Fibroblast of lung (primary cell): Measurements from ENCODE around the gene DHX35. TPM values are rescaled to one million over a fixed set of nuclear protein-coding genes. Genes with fewer than 3 reads are reported as not detected.

Experiments used
- DNase-seq, 2 donors: peaks; one replicate each; pipeline versions ENCODE4 v3.0.0 to v3.0.0-alpha.2; 2010; ENCODE audit warnings: low read depth in 2 of 2
- H2AFZ ChIP-seq: 2 replicates; pipeline ENCODE4 v1.5.1; 2012; ENCODE audit warnings: low read length, control low read depth, inconsistent platforms
- H3K27ac ChIP-seq: 2 replicates; pipeline ENCODE4 v1.5.1; 2011; ENCODE audit warnings: low read length, control low read depth; ENCODE audit not compliant: insufficient read depth
- H3K27me3 ChIP-seq: 2 replicates; pipeline ENCODE4 v1.5.1; 2011; ENCODE audit warnings: mild to moderate bottlenecking, low read length; ENCODE audit not compliant: control insufficient read depth, insufficient read depth
- H3K36me3 ChIP-seq: 2 replicates; pipeline ENCODE4 v1.5.1; 2011; ENCODE audit warnings: low read length; ENCODE audit not compliant: control insufficient read depth, insufficient read depth
- H3K4me1 ChIP-seq: 2 replicates; pipeline ENCODE4 v1.5.1; 2011; ENCODE audit warnings: low read length; ENCODE audit not compliant: control insufficient read depth, insufficient read depth; ENCODE audit errors: extremely low read depth
- H3K4me2 ChIP-seq: 2 replicates; pipeline ENCODE4 v1.5.1; 2011; ENCODE audit warnings: low read length, control low read depth; ENCODE audit not compliant: insufficient read depth; ENCODE audit errors: extremely low read depth
- H3K4me3 ChIP-seq, 4 experiments: fragments of 200-600 bp in 1 of 4; sonication (generic) in 1 of 4; replicated peaks in 1 of 4; 2 replicates each; pipeline ENCODE4 v1.5.1; 2011 to 2016; ENCODE audit warnings: low read length in 4 of 4, low read depth in 3 of 4, mild to moderate bottlenecking in 3 of 4, control low read depth in 2 of 4, inconsistent platforms in 1 of 4, mixed read lengths in 1 of 4; ENCODE audit not compliant: insufficient read depth in 1 of 4; ENCODE audit errors: control extremely low read depth in 1 of 4
- H3K79me2 ChIP-seq: 2 replicates; pipeline ENCODE4 v1.5.1; 2012; ENCODE audit warnings: mild to moderate bottlenecking, low read length, inconsistent platforms; ENCODE audit not compliant: control insufficient read depth, insufficient read depth
- H3K9ac ChIP-seq: 2 replicates; pipeline ENCODE4 v1.5.1; 2011; ENCODE audit warnings: mild to moderate bottlenecking, low read length, control low read depth; ENCODE audit not compliant: insufficient read depth
- H3K9me3 ChIP-seq: 2 replicates; pipeline ENCODE4 v1.5.1; 2012; ENCODE audit warnings: low read depth, low read length; ENCODE audit not compliant: control insufficient read depth, insufficient read depth
- H4K20me1 ChIP-seq: 2 replicates; pipeline ENCODE4 v1.5.1; 2011; ENCODE audit warnings: low read length; ENCODE audit not compliant: control insufficient read depth, insufficient read depth; ENCODE audit errors: extremely low read depth
- EZH2 ChIP-seq: IDR thresholded peaks from 2 replicates; pipeline ENCODE4 v1.5.1; 2012; ENCODE audit warnings: low read length, control low read depth, mild to moderate bottlenecking; ENCODE audit errors: missing control alignments
- polyA plus RNA-seq, 2 donors: library from polyadenylated mRNA; depleted of rRNA in 1 of 2; stranded (reverse) in 1 of 2; unstranded in 1 of 2; fragments of >200 nt; gene quantifications; 2 replicates each; pipeline ENCODE4 v1.2.1, GENCODE V29; 2011 to 2012; ENCODE audit warnings: missing spikeins in 1 of 2
- total RNA-seq: library from RNA; depleted of rRNA; stranded (reverse); fragments of >200 nt; gene quantifications from 2 replicates; pipeline ENCODE4 v1.2.1, GENCODE V29; 2014
- TF ChIP-seq, protein P1 (sequence below), 2 donors: IDR thresholded peaks in 1 of 2; conservative IDR thresholded peaks in 1 of 2; 1 replicate in 1 of 2; 2 replicates in 1 of 2; pipeline ENCODE4 v1.5.1; 2011 to 2012; ENCODE audit warnings: low read length in 2 of 2, control low read depth in 1 of 2, inconsistent platforms in 1 of 2, low read depth in 1 of 2, mild to moderate bottlenecking in 1 of 2

The DHX35 gene
- total and polyA plus RNA-seq, 2 donors (not counting 1 experiment from before 2014, with no cell fraction given): 11.4 to 12.1 TPM

DNA sequence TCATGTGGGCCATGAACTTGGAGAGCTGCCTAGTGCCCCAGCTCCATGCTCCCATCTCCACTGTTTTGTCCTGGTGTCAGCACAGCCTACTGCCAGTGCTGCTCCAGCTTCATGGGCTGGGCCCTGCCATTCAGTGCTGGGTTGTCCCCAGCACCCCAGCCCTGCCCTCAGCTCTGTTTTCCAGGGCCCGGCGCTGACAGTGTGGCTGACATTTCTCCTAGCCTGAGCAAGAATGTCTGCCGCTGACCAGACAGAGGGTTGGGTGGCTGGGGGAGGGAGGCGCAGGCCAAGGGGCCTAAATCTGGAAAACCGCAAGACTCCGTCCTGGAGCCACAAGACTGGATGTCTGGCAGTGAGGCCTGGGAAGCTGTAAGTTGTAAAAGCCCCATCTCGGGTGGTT lies 78.9 kb downstream of the DHX35 start:
- H2AFZ ChIP-seq: no peak overlapping the region
- no peak overlapping the region for H3K27ac ChIP-seq
- H3K27me3 ChIP-seq: no peaks in the 10 kb centered on the region
- no peaks in the 10 kb centered on the region for H3K79me2 ChIP-seq
- no peaks in the 10 kb centered on the region for H4K20me1 ChIP-seq
- no peaks in the 10 kb centered on the region for H3K9me3 ChIP-seq
- H3K9ac ChIP-seq: no peak overlapping the region
- no peak for TF ChIP-seq EZH2
- DNase-seq: no peak
- no peak overlapping the region for H3K4me3 ChIP-seq
- peaks cover 2% of the 10 kb centered on the region for H3K4me1 ChIP-seq
- peaks cover 9% of the 10 kb centered on the region for H3K36me3 ChIP-seq
- no peak overlapping the region for H3K4me2 ChIP-seq

DNA sequence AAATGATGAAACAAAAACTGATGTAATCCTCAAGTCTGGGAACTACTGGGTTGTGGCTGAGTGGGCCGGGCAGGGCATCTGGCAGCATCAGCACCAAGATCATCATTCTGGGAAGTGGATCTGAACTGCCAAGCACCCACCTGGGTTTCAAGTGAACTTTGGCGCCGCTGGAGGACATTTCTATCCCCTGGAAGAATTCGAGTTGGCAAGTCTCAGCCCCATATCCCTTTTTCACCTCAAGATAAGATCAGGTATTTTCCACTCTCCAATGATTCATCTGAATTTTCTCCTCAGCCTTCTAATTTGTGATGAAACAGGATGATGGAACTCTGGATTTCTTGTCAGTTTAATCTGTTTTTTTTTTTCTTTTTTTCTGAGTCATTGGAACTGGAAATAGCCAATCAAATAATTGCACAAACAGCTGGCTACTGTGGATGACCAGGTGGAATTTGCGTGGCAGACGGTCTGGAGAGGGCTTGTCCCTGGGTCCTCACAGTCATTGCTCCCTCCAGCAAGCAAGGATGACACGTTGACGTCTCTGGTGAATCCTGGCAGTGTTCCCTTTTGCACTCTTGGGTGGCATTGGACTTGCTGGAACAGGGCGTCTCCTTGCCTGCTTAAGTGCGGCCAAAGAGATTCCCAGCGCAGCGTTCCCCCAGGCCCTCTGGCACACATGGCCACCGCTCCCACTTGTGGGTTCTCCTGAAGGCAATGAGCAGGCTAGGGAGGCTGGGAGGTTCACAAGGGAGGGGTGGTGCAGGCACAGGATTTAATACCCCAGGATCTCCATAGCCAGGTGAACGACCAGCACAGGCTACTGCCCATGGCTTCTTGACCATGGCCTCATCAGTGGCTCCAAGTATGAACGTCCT lies 80.4 kb downstream of the DHX35 start:
- H3K9me3 ChIP-seq: no peaks in the 10 kb centered on the region
- H3K27me3 ChIP-seq: no peaks in the 10 kb centered on the region
- H3K36me3 ChIP-seq: peaks cover 9% of the 10 kb centered on the region
- H3K4me1 ChIP-seq: no peaks in the 10 kb centered on the region
- no peaks in the 10 kb centered on the region for H4K20me1 ChIP-seq
- no peak for TF ChIP-seq EZH2
- TF ChIP-seq, protein P1, sequence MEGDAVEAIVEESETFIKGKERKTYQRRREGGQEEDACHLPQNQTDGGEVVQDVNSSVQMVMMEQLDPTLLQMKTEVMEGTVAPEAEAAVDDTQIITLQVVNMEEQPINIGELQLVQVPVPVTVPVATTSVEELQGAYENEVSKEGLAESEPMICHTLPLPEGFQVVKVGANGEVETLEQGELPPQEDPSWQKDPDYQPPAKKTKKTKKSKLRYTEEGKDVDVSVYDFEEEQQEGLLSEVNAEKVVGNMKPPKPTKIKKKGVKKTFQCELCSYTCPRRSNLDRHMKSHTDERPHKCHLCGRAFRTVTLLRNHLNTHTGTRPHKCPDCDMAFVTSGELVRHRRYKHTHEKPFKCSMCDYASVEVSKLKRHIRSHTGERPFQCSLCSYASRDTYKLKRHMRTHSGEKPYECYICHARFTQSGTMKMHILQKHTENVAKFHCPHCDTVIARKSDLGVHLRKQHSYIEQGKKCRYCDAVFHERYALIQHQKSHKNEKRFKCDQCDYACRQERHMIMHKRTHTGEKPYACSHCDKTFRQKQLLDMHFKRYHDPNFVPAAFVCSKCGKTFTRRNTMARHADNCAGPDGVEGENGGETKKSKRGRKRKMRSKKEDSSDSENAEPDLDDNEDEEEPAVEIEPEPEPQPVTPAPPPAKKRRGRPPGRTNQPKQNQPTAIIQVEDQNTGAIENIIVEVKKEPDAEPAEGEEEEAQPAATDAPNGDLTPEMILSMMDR (conservative IDR thresholded peaks at IDR 0.05 in 1 of 2, IDR thresholded peaks at IDR 0.05 in 1 of 2; ENCODE audit: low read depth in 1 of 2, low read length in 2 of 2): no peak
- H3K79me2 ChIP-seq: no peaks in the 10 kb centered on the region
- H3K27ac ChIP-seq: peak overlapping the region; percentile 13
- no peak overlapping the region for H2AFZ ChIP-seq
- H3K4me3 ChIP-seq: no peak overlapping the region
- no peak overlapping the region for H3K4me2 ChIP-seq
- no peak overlapping the region for H3K9ac ChIP-seq
- DNase-seq: peak in 1 of 2 donors; percentile 81

DNA sequence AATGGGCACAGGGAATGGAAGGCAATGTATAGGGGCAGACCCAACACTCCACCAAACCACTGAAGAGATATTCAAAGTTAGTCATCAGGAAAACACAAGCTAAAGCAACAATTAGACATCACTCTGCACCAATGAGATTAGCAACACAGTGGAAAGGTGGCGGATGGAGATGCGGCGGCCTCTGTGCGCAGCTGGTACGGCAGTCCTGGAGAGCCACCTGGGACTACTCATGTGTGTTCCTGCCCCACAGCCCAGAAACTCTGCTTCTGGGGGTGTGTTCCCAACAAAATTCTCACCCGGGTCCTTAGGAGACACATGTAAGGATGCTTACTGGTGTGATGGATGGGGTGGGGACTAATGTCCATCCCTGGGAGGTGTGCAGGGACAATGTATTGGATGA lies 82.4 kb downstream of the DHX35 start:
- H3K27me3 ChIP-seq: no peaks in the 10 kb centered on the region
- no peak for TF ChIP-seq EZH2
- TF ChIP-seq, protein P1 (conservative IDR thresholded peaks at IDR 0.05 in 1 of 2, IDR thresholded peaks at IDR 0.05 in 1 of 2; ENCODE audit: low read depth in 1 of 2, low read length in 2 of 2): no peak

More for the DNA sequence above, 82.4 kb downstream of the DHX35 start:
- no peak overlapping the region for H3K4me2 ChIP-seq
- H3K9ac ChIP-seq: no peak overlapping the region
- no peak overlapping the region for H2AFZ ChIP-seq
- H3K27ac ChIP-seq: no peak overlapping the region
- H3K36me3 ChIP-seq: peaks cover 5% of the 10 kb centered on the region
- no peaks in the 10 kb centered on the region for H3K4me1 ChIP-seq
- H3K4me3 ChIP-seq: no peak overlapping the region
- DNase-seq: no peak
- H3K9me3 ChIP-seq: no peaks in the 10 kb centered on the region
- H4K20me1 ChIP-seq: no peaks in the 10 kb centered on the region
- H3K79me2 ChIP-seq: no peaks in the 10 kb centered on the region
